Raji (cell line): ENCODE measurements around the gene FAF1.

Experiments
- POLR2A ChIP-seq: IDR thresholded peaks from 2 replicates; pipeline ENCODE4 v1.6.1; 2011; ENCODE audit warnings: low read depth, low read length, control low read depth; ENCODE audit not compliant: insufficient read depth

FAF1 gene

GRCh38 chr1:50703240-50703639, 256.8 kb downstream of the FAF1 start:
- TF ChIP-seq POLR2A = no peak

DNA sequence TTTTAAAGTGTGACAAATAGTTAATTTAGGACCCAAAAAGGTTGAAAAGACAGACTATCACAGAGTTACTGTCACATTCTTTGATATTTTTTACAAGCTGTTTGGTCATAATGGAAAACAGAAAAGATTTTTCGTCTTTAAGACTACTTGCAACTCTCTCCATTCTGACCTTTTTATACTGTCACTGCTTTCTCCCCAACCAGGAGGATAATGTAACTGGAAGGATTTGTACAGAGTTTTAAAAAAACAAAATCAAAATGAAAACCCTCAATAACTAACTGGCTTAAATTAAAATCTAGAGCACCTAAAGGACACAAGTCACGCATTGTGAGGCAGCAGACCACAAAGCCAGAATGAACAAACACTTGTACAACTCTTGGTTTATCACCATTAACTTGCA, 257.7 kb downstream of the FAF1 start:
- TF ChIP-seq POLR2A = no peak

GRCh38 chr1:50701706-50702317, 258.3 kb downstream of the FAF1 start:
- no peak for TF ChIP-seq POLR2A

GRCh38 chr1:50700621-50701020, 259.4 kb downstream of the FAF1 start:
- no peak for TF ChIP-seq POLR2A

DNA sequence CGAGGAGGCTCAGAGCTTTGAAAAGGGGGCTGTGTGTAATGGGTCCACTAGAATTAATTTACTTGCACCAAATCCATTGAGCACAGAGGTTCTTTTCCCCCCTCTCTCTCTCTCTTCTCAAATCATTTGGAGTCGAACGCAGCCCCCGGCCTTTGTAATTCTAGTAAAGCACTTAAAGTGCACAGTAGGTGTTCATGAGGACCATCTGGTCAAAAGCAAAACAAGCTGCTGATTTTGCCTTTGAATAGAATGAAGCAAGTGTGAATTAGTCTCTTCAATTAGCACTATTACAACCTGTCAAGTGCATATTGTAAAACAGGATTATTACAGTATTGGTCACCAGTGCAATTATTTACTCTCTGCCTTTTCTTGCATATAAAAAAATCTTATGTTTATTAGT, 259.9 kb downstream of the FAF1 start:
- no peak for TF ChIP-seq POLR2A

GRCh38 chr1:50699795-50700194, 260.3 kb downstream of the FAF1 start:
- TF ChIP-seq POLR2A = no peak

- TF ChIP-seq POLR2A = no peak
These were observed 262.3 kb downstream of the FAF1 start for GRCh38 chr1:50697440-50698421.

DNA sequence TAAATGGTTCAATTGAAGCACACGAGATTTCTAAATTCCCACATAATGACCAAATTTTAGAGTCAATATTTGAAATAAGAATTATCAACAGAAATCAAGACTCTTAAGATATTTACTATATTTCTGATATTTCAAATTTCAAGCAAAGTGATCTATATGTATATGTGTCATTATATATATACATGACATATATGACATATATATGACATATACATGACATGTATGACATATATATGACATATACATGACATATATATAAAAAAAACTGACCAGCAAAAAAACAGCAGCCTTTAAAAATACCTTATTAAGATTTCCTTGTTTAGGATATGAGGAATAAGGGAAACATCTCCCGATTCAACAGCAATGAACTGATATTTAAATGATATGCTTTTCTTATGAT, 266.2 kb downstream of the FAF1 start:
- no peak for TF ChIP-seq POLR2A

DNA sequence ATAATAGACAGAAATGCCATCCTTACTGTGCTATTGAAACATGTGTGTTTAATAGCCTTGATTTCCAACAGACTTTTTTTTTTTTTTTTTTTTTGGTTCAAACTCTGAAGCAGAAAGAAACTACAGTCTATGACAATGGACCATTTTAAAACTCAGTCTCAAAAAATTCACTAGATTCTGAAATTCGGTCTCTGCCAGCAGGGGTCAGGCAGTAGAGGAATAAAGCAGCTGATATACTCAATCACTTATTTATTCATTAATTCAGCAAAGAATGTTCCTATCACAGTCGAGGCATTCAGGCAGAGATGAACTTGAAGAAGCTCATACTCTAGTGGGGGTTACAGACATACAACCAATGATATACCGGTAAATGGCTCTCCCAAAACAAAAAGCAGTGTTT, 275.9 kb downstream of the FAF1 start:
- no peak for TF ChIP-seq POLR2A

- TF ChIP-seq POLR2A = no peak
These were observed 278.1 kb downstream of the FAF1 start for GRCh38 chr1:50681931-50682330.

DNA sequence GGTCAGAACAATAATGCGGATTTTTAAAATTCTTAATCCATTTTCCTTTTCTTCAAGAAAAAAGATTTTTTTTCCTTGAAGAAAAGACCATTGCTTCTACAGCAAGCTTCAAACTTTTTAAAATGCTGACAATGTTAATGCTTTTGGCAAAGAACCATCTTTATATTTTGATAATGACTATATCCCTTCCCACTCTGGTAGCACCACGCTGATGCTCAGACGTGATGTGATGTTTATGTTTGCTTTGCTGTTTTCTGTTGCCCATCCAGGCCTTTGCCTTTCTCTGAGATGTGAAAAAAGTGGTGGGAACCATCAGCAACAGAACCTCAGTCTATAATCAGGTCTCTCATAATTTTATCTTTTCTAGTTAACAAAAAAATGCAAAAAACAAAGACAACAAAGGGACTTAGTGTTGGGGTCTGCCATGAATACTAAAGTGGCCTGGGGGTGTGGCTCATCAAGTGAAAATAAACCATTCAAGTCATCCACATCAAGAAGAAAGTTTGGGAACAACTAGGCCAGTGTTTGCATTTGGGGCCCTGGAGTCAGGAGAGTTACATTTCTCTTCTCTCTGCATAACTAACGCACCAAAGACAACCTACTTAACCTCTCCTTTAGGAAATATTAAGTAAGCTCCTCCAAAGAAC, 292.2 kb downstream of the FAF1 start:
- no peak for TF ChIP-seq POLR2A

- TF ChIP-seq POLR2A = no peak
These were observed 292.8 kb downstream of the FAF1 start for GRCh38 chr1:50667272-50667671.

GRCh38 chr1:50666849-50667248, 293.2 kb downstream of the FAF1 start:
- no peak for TF ChIP-seq POLR2A

DNA sequence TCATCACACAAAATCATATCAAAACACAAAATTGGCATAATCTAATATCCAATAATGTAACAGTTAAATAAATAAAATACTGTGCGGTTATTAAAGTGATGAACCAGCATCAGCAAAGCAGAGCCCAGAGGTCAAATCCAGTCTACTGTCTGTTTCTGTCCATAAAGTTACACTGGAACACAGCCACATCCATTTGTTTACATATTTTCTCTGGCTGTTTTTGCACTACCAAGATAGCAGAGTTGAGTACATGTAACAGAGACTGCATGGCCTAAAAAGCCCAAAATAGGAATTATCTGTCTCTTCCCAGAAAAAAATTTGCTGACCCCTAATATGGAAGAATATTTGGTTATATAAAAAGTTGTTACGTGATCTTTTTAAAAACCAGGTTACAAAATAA, 294.7 kb downstream of the FAF1 start:
- TF ChIP-seq POLR2A = no peak

- TF ChIP-seq POLR2A = no peak
These were observed 298.4 kb downstream of the FAF1 start for GRCh38 chr1:50661626-50662025.
